ENCODE data around the gene CCNQ. TPM values are rescaled to one million over a fixed set of nuclear protein-coding genes. Genes with fewer than 3 reads are reported as not detected.

CCNQ gene
- total and polyA plus RNA-seq, 2 donors (not counting 1 experiment from before 2014, with no cell fraction given), result 19.9 to 28.2 TPM

GRCh38 chrX:153640736-153641575 is 42.0 kb upstream of the CCNQ start:
- TF ChIP-seq EZH2 (IDR thresholded peaks at IDR 0.05; ENCODE audit: low read length, missing control alignments), result no peak
- TF ChIP-seq, protein P1, sequence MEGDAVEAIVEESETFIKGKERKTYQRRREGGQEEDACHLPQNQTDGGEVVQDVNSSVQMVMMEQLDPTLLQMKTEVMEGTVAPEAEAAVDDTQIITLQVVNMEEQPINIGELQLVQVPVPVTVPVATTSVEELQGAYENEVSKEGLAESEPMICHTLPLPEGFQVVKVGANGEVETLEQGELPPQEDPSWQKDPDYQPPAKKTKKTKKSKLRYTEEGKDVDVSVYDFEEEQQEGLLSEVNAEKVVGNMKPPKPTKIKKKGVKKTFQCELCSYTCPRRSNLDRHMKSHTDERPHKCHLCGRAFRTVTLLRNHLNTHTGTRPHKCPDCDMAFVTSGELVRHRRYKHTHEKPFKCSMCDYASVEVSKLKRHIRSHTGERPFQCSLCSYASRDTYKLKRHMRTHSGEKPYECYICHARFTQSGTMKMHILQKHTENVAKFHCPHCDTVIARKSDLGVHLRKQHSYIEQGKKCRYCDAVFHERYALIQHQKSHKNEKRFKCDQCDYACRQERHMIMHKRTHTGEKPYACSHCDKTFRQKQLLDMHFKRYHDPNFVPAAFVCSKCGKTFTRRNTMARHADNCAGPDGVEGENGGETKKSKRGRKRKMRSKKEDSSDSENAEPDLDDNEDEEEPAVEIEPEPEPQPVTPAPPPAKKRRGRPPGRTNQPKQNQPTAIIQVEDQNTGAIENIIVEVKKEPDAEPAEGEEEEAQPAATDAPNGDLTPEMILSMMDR (conservative IDR thresholded peaks at IDR 0.05 in 1 of 2, IDR thresholded peaks at IDR 0.05 in 1 of 2; ENCODE audit: low read depth in 1 of 2, low read length in 2 of 2), result no peak

GRCh38 chrX:153640045-153640686 is 41.2 kb upstream of the CCNQ start:
- no peak for TF ChIP-seq EZH2 (IDR thresholded peaks at IDR 0.05; ENCODE audit: low read length, missing control alignments)
- TF ChIP-seq, protein P1 (conservative IDR thresholded peaks at IDR 0.05 in 1 of 2, IDR thresholded peaks at IDR 0.05 in 1 of 2; ENCODE audit: low read depth in 1 of 2, low read length in 2 of 2), result no peak
- no peak overlapping the region for H3K4me2 ChIP-seq (ENCODE audit: extremely low read depth, insufficient read depth, low read length)
- H4K20me1 ChIP-seq (ENCODE audit: control insufficient read depth, extremely low read depth, insufficient read depth, low read length), result no peaks in the 10 kb centered on the region
- H3K9me3 ChIP-seq (ENCODE audit: control insufficient read depth, insufficient read depth, low read depth, low read length), result no peaks in the 10 kb centered on the region
- no peak overlapping the region for H3K9ac ChIP-seq (ENCODE audit: insufficient read depth, low read length)
- H3K4me3 ChIP-seq (replicated peaks in 1 of 4; ENCODE audit: control extremely low read depth in 1 of 4, insufficient read depth in 1 of 4, low read depth in 3 of 4, low read length in 4 of 4), result no peak overlapping the region
- H3K27ac ChIP-seq (ENCODE audit: insufficient read depth, low read length), result no peak overlapping the region
- H3K36me3 ChIP-seq (ENCODE audit: control insufficient read depth, insufficient read depth, low read length), result no peaks in the 10 kb centered on the region
- H3K4me1 ChIP-seq (ENCODE audit: control insufficient read depth, extremely low read depth, insufficient read depth, low read length), result no peaks in the 10 kb centered on the region
- H3K79me2 ChIP-seq (ENCODE audit: control insufficient read depth, insufficient read depth, low read length), result no peaks in the 10 kb centered on the region
- peaks cover 12% of the 10 kb centered on the region for H3K27me3 ChIP-seq (ENCODE audit: control insufficient read depth, insufficient read depth, low read length)
- no peak for DNase-seq (ENCODE audit: low read depth in 2 of 2)
- no peak overlapping the region for H2AFZ ChIP-seq (ENCODE audit: low read length)

More at GRCh38 chrX:153640736-153641575, 42.0 kb upstream of the CCNQ start:
- Histone ChIP-seq H3K27ac (ENCODE audit: insufficient read depth, low read length) (no peak overlapping the region), H3K36me3 (ENCODE audit: control insufficient read depth, insufficient read depth, low read length) (no peaks in the 10 kb centered on the region), H3K4me2 (ENCODE audit: extremely low read depth, insufficient read depth, low read length) (no peak overlapping the region), H3K9me3 (ENCODE audit: control insufficient read depth, insufficient read depth, low read depth, low read length) (no peaks in the 10 kb centered on the region), H3K9ac (ENCODE audit: insufficient read depth, low read length) (no peak overlapping the region), H3K79me2 (ENCODE audit: control insufficient read depth, insufficient read depth, low read length) (no peaks in the 10 kb centered on the region), H4K20me1 (ENCODE audit: control insufficient read depth, extremely low read depth, insufficient read depth, low read length) (no peaks in the 10 kb centered on the region), H3K4me1 (ENCODE audit: control insufficient read depth, extremely low read depth, insufficient read depth, low read length) (no peaks in the 10 kb centered on the region), H2AFZ (ENCODE audit: low read length) (no peak overlapping the region), H3K4me3 (replicated peaks in 1 of 4; ENCODE audit: control extremely low read depth in 1 of 4, insufficient read depth in 1 of 4, low read depth in 3 of 4, low read length in 4 of 4) (no peak overlapping the region), H3K27me3 (ENCODE audit: control insufficient read depth, insufficient read depth, low read length) (peaks cover 11% of the 10 kb centered on the region)
- DNase-seq (ENCODE audit: low read depth in 2 of 2), result no peak

- Histone ChIP-seq H3K4me2 (ENCODE audit: extremely low read depth, insufficient read depth, low read length) (no peak overlapping the region), H3K27ac (ENCODE audit: insufficient read depth, low read length) (no peak overlapping the region)
- no peak for DNase-seq (ENCODE audit: low read depth in 2 of 2)
Observed at GRCh38 chrX:153639177-153640044, 40.5 kb upstream of the CCNQ start.

More at GRCh38 chrX:153639177-153640044, 40.5 kb upstream of the CCNQ start:
- no peak overlapping the region for H2AFZ ChIP-seq (ENCODE audit: low read length)
- no peaks in the 10 kb centered on the region for H3K79me2 ChIP-seq (ENCODE audit: control insufficient read depth, insufficient read depth, low read length)
- no peak overlapping the region for H3K9ac ChIP-seq (ENCODE audit: insufficient read depth, low read length)
- H3K36me3 ChIP-seq (ENCODE audit: control insufficient read depth, insufficient read depth, low read length), result no peaks in the 10 kb centered on the region
- no peaks in the 10 kb centered on the region for H3K4me1 ChIP-seq (ENCODE audit: control insufficient read depth, extremely low read depth, insufficient read depth, low read length)
- H4K20me1 ChIP-seq (ENCODE audit: control insufficient read depth, extremely low read depth, insufficient read depth, low read length), result no peaks in the 10 kb centered on the region
- no peaks in the 10 kb centered on the region for H3K9me3 ChIP-seq (ENCODE audit: control insufficient read depth, insufficient read depth, low read depth, low read length)
- H3K4me3 ChIP-seq (replicated peaks in 1 of 4; ENCODE audit: control extremely low read depth in 1 of 4, insufficient read depth in 1 of 4, low read depth in 3 of 4, low read length in 4 of 4), result no peak overlapping the region
- peaks cover 12% of the 10 kb centered on the region for H3K27me3 ChIP-seq (ENCODE audit: control insufficient read depth, insufficient read depth, low read length)
- TF ChIP-seq, protein P1 (conservative IDR thresholded peaks at IDR 0.05 in 1 of 2, IDR thresholded peaks at IDR 0.05 in 1 of 2; ENCODE audit: low read depth in 1 of 2, low read length in 2 of 2), result no peak
- no peak for TF ChIP-seq EZH2 (IDR thresholded peaks at IDR 0.05; ENCODE audit: low read length, missing control alignments)
